Ramos (cell line): ENCODE results near the gene ASPRV1.

Source experiments
- in situ Hi-C: fragments of 300-500 bp; cut with MboI; formaldehyde crosslinking; loops from one replicate; pipeline ENCODE4 v1.14.3; 2022; ENCODE audit warnings: low sequenced_read_pairs; ENCODE audit not compliant: unreplicated experiment

ASPRV1 gene

GRCh38 chr2:69945441-69945840, 16.0 kb downstream of the ASPRV1 start:
- in situ Hi-C loops: no loop called here

- in situ Hi-C loops: no loop called here
Measured at GRCh38 chr2:69944756-69945155, 16.7 kb downstream of the ASPRV1 start.

- in situ Hi-C loops: no loop called here
Measured at GRCh38 chr2:69943843-69944525, 17.4 kb downstream of the ASPRV1 start.

GRCh38 chr2:69943000-69943842, 18.2 kb downstream of the ASPRV1 start:
- in situ Hi-C loops: no loop called here

- in situ Hi-C loops: no loop called here
Measured at GRCh38 chr2:69940691-69941090, 20.7 kb downstream of the ASPRV1 start.

GRCh38 chr2:69939722-69940121, 21.7 kb downstream of the ASPRV1 start:
- in situ Hi-C loops: no loop called here

- in situ Hi-C loops: no loop called here
Measured at GRCh38 chr2:69937968-69938367, 23.5 kb downstream of the ASPRV1 start.

GRCh38 chr2:69936906-69937305, 24.5 kb downstream of the ASPRV1 start:
- in situ Hi-C loops: no loop called here

GRCh38 chr2:69935011-69935410, 26.4 kb downstream of the ASPRV1 start:
- in situ Hi-C loops: no loop called here

GRCh38 chr2:69934614-69934908, 26.9 kb downstream of the ASPRV1 start:
- in situ Hi-C loops: no loop called here

GRCh38 chr2:69933839-69934613, 27.4 kb downstream of the ASPRV1 start:
- in situ Hi-C loops: no loop called here

- in situ Hi-C loops: no loop called here
Measured at GRCh38 chr2:69933254-69933828, 28.1 kb downstream of the ASPRV1 start.

- in situ Hi-C loops: no loop called here
Measured at GRCh38 chr2:69932596-69932922, 28.9 kb downstream of the ASPRV1 start.

- in situ Hi-C loops: no loop called here
Measured at GRCh38 chr2:69931832-69932595, 29.4 kb downstream of the ASPRV1 start.

- in situ Hi-C loops: no loop called here
Measured at GRCh38 chr2:69926849-69927515, 34.4 kb downstream of the ASPRV1 start.

- in situ Hi-C loops: no loop called here
Measured at GRCh38 chr2:69923116-69923515, 38.3 kb downstream of the ASPRV1 start.

GRCh38 chr2:69918401-69918800, 43.0 kb downstream of the ASPRV1 start:
- in situ Hi-C loops: no loop called here

GRCh38 chr2:69917852-69918251, 43.6 kb downstream of the ASPRV1 start:
- in situ Hi-C loops: no loop called here

- in situ Hi-C loops: no loop called here
Measured at GRCh38 chr2:69916106-69916505, 45.3 kb downstream of the ASPRV1 start.
